DOHH2 (cell line): Measurements from ENCODE around the gene FPR2.

Experiments used
- H3F3A ChIP-seq: fragments of 200-600 bp; sonication (generic), shearing (Covaris generic); 2 replicates; pipeline ENCODE4 v1.6.0; 2016; ENCODE audit warnings: antibody characterized with exemption, mild to moderate bottlenecking; ENCODE audit not compliant: control insufficient read depth, insufficient read depth
- H3K27ac ChIP-seq: fragments of 200-600 bp; sonication (generic); 2 replicates; pipeline ENCODE4 v1.5.1; 2014; ENCODE audit warnings: low read depth, mild to moderate bottlenecking, low read length, moderate library complexity
- H3K27me3 ChIP-seq: fragments of 200-600 bp; sonication (generic); 2 replicates; pipeline ENCODE4 v1.6.1; 2014; ENCODE audit warnings: mild to moderate bottlenecking, low read length, mixed read lengths; ENCODE audit not compliant: control insufficient read depth
- H3K36me3 ChIP-seq: fragments of 200-600 bp; sonication (generic); 2 replicates; pipeline ENCODE4 v1.6.1; 2014; ENCODE audit warnings: mild to moderate bottlenecking, low read length, moderate library complexity, mixed read lengths; ENCODE audit not compliant: control insufficient read depth
- H3K4me1 ChIP-seq: fragments of 200-600 bp; sonication (generic); 2 replicates; pipeline ENCODE4 v1.6.1; 2014; ENCODE audit warnings: mild to moderate bottlenecking, low read length, mixed read lengths; ENCODE audit not compliant: control insufficient read depth
- H3K4me2 ChIP-seq: fragments of 200-600 bp; sonication (generic); 2 replicates; pipeline ENCODE4 v1.6.0; 2014; ENCODE audit warnings: mild to moderate bottlenecking, low read length, moderate library complexity
- H3K4me3 ChIP-seq: fragments of 200-600 bp; sonication (generic); 2 replicates; pipeline ENCODE4 v1.5.1; 2014; ENCODE audit warnings: mild to moderate bottlenecking, low read length, mixed read lengths
- H3K79me2 ChIP-seq: fragments of 200-600 bp; sonication (generic); 2 replicates; pipeline ENCODE4 v1.6.1; 2014; ENCODE audit warnings: mild to moderate bottlenecking, low read length, mixed read lengths; ENCODE audit not compliant: control insufficient read depth
- H3K9me2 ChIP-seq: fragments of 200-600 bp; sonication (generic); replicated peaks from 2 replicates; pipeline ENCODE4 v1.6.1; 2014; ENCODE audit warnings: mild to moderate bottlenecking, low read length, mixed read lengths; ENCODE audit not compliant: control insufficient read depth
- H3K9me3 ChIP-seq: fragments of 200-600 bp; sonication (generic); 2 replicates; pipeline ENCODE4 v1.6.1; 2014; ENCODE audit warnings: antibody characterized with exemption, low read length, mixed read lengths; ENCODE audit not compliant: control insufficient read depth, insufficient read depth
- H4K20me1 ChIP-seq: fragments of 200-600 bp; sonication (generic); 2 replicates; pipeline ENCODE4 v1.6.0; 2014; ENCODE audit warnings: low read depth, mild to moderate bottlenecking, antibody characterized with exemption, low read length, moderate library complexity; ENCODE audit not compliant: control insufficient read depth, insufficient read depth
- EZH2phosphoT487 ChIP-seq: fragments of 200-600 bp; sonication (generic); IDR thresholded peaks from 2 replicates; pipeline ENCODE4 v1.6.1; 2017; ENCODE audit warnings: borderline replicate concordance, mild to moderate bottlenecking, antibody characterized with exemption, low read length, moderate library complexity, mixed read lengths
- TF ChIP-seq, protein P1 (sequence below): fragments of 200-600 bp; sonication (generic); IDR thresholded peaks from one replicate; pipeline ENCODE4 v1.5.1; 2014; ENCODE audit warnings: antibody characterized with exemption, mild to moderate bottlenecking, low read depth, low read length; ENCODE audit not compliant: poor library complexity, severe bottlenecking

The FPR2 gene

DNA sequence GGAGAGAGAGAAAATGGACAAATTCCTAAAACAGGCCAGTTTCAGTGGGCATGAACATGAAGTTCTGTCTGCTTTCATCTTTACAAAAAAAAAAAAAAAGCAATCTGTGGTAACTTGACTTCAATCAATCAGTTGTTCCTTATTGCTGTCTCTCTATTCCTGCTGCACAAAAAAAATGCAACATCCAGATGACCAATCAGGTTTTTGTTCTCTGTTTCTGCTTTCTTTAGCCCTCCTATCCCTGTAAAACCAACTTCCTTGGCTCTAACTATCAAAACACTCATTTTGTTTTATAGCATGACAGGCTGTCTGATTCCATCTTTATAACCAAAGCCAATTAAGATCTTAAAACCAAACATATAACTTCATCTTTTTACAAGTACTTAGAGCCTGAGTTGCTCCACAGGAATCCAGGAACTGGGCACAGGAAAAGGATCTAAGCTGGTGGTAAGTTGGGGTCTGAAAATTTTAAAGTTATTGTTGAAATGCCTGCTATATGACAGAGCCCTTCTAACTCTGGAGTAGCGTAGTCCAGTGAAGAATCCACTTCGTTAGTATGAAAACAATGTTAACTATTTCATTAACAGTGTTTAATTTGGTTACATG lies 34.0 kb downstream of the FPR2 start, which contains the start of gene FPR3:
FPR3 (plus strand) TSS at position 273 of the 606 bp plus-strand sequence. CDS start 28,592 bp downstream, outside the sequence.
- Histone ChIP-seq H3K36me3 (no peaks in the 10 kb centered on the region), H3K9me2 (no peaks in the 10 kb centered on the region), H3K27me3 (no peaks in the 10 kb centered on the region), H3K79me2 (no peaks in the 10 kb centered on the region), H3K4me3 (no peak within 1 kb of the TSS), H3K4me1 (no peaks in the 10 kb centered on the region), H3K9me3 (no peaks in the 10 kb centered on the region; the same call in 1 of the 2 replicates), H3K4me2 (no peak within 1 kb of the TSS), H4K20me1 (no peaks in the 10 kb centered on the region), H3F3A (no peaks in the 10 kb centered on the region), H3K27ac (no peak within 1 kb of the TSS)
- TF ChIP-seq, protein P1, sequence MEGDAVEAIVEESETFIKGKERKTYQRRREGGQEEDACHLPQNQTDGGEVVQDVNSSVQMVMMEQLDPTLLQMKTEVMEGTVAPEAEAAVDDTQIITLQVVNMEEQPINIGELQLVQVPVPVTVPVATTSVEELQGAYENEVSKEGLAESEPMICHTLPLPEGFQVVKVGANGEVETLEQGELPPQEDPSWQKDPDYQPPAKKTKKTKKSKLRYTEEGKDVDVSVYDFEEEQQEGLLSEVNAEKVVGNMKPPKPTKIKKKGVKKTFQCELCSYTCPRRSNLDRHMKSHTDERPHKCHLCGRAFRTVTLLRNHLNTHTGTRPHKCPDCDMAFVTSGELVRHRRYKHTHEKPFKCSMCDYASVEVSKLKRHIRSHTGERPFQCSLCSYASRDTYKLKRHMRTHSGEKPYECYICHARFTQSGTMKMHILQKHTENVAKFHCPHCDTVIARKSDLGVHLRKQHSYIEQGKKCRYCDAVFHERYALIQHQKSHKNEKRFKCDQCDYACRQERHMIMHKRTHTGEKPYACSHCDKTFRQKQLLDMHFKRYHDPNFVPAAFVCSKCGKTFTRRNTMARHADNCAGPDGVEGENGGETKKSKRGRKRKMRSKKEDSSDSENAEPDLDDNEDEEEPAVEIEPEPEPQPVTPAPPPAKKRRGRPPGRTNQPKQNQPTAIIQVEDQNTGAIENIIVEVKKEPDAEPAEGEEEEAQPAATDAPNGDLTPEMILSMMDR: no peak
- no peak for TF ChIP-seq EZH2phosphoT487

DNA sequence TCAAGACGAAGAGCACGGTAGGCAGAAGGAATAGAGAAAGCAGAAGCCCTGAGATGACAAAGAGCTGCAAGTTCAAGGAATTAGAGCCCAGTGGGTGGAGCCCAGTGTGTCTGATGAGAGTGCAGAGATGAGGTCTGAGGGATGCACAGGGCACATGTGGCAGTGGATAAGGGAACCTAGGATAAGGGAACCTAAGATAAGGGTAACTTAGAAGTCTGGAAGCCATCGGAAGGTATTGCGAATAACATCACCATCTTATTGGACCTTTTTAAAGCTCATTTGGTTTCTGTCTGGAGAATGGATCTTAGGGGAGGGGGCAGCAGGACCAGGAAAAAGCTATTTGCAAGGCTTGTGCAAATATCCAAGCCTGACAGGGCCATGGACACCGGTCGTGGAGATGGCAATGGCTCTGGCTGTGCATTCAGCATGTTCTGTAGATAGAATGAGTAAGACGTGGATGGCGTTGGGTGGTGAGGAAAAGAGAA lies 35.3 kb downstream of the FPR2 start:
- Histone ChIP-seq H3K9me3 (no peaks in the 10 kb centered on the region; the same call in 1 of the 2 replicates), H3K27ac (no peak overlapping the region), H3F3A (no peaks in the 10 kb centered on the region), H4K20me1 (no peaks in the 10 kb centered on the region), H3K27me3 (no peaks in the 10 kb centered on the region), H3K36me3 (no peaks in the 10 kb centered on the region), H3K4me1 (no peaks in the 10 kb centered on the region), H3K9me2 (no peaks in the 10 kb centered on the region), H3K4me3 (no peak overlapping the region), H3K4me2 (no peak overlapping the region), H3K79me2 (no peaks in the 10 kb centered on the region)
- TF ChIP-seq, protein P1: no peak
- no peak for TF ChIP-seq EZH2phosphoT487

- no peaks in the 10 kb centered on the region for H3K79me2 ChIP-seq
- no peaks in the 10 kb centered on the region for H3K27me3 ChIP-seq
- H3K4me2 ChIP-seq: no peak overlapping the region
- no peaks in the 10 kb centered on the region for H4K20me1 ChIP-seq
- H3K27ac ChIP-seq: no peak overlapping the region
- no peaks in the 10 kb centered on the region for H3F3A ChIP-seq
- no peaks in the 10 kb centered on the region for H3K36me3 ChIP-seq
- H3K9me3 ChIP-seq: no peaks in the 10 kb centered on the region; the same call in 1 of the 2 replicates
- no peaks in the 10 kb centered on the region for H3K4me1 ChIP-seq
- no peaks in the 10 kb centered on the region for H3K9me2 ChIP-seq
- no peak overlapping the region for H3K4me3 ChIP-seq
- TF ChIP-seq EZH2phosphoT487: no peak
- TF ChIP-seq, protein P1: no peak
Measured at GRCh38 chr19:51797480-51797879, 36.5 kb downstream of the FPR2 start.
